COLO668 (cell line): Measurements from ENCODE around the gene AREL1.

Experiments used
- DNase-seq: peaks from one replicate; lab custom pipeline; 2025; ENCODE audit not compliant: unreplicated experiment; lab: John Stamatoyannopoulos, UW

Gene AREL1

GRCh38 chr14:74660167-74660566, 52.7 kb downstream of the AREL1 start:
- DNase-seq, result no peak

- DNase-seq, result no peak
Measured at GRCh38 chr14:74658535-74659131, 54.2 kb downstream of the AREL1 start.

- DNase-seq, result no peak
Measured at GRCh38 chr14:74656964-74657363, 55.9 kb downstream of the AREL1 start.

- no peak for DNase-seq
Measured at GRCh38 chr14:74655599-74656395, 57.1 kb downstream of the AREL1 start.

- no peak for DNase-seq
Measured at GRCh38 chr14:74654931-74655330, 57.9 kb downstream of the AREL1 start.

- no peak for DNase-seq
Measured at GRCh38 chr14:74653386-74654138, 59.3 kb downstream of the AREL1 start.

- no peak for DNase-seq
Measured at GRCh38 chr14:74652541-74652940, 60.3 kb downstream of the AREL1 start.

- DNase-seq, result no peak
Measured at GRCh38 chr14:74650927-74651686, 61.8 kb downstream of the AREL1 start.

- no peak for DNase-seq
Measured at GRCh38 chr14:74649673-74650072, 63.2 kb downstream of the AREL1 start.

- no peak for DNase-seq
Measured at GRCh38 chr14:74649167-74649566, 63.7 kb downstream of the AREL1 start.

- no peak for DNase-seq
Measured at GRCh38 chr14:74648601-74649000, 64.3 kb downstream of the AREL1 start.

- peak; percentile 85 for DNase-seq
Measured at GRCh38 chr14:74647678-74648461, 65.0 kb downstream of the AREL1 start.

- no peak for DNase-seq
Measured at GRCh38 chr14:74647061-74647677, 65.7 kb downstream of the AREL1 start.

GRCh38 chr14:74645756-74646470, 67.0 kb downstream of the AREL1 start:
- DNase-seq, result no peak

GRCh38 chr14:74645244-74645643, 67.6 kb downstream of the AREL1 start:
- DNase-seq, result no peak

- no peak for DNase-seq
Measured at GRCh38 chr14:74641601-74642391, 71.1 kb downstream of the AREL1 start.

GRCh38 chr14:74638966-74639365, 73.9 kb downstream of the AREL1 start:
- no peak for DNase-seq

- DNase-seq, result no peak
Measured at GRCh38 chr14:74638066-74638465, 74.8 kb downstream of the AREL1 start.

GRCh38 chr14:74637178-74637550, 75.7 kb downstream of the AREL1 start:
- no peak for DNase-seq
